Heart right ventricle (tissue), 16 donors: ENCODE measurements around the gene TYMS. TPM values are rescaled to one million over a fixed set of nuclear protein-coding genes. Genes with fewer than 3 reads are reported as not detected.

Experiments
- ATAC-seq, 8 donors: fragments of 200-7000 bp; cut with Tn5 transposase; one replicate each; pipeline ENCODE4 v1.9.1; 2020; ENCODE audit warnings: mild to moderate bottlenecking in 8 of 8, moderate library complexity in 8 of 8, moderate number of reproducible peaks in 1 of 8
- DNase-seq, 2 donors: peaks; one replicate each; pipeline ENCODE4 v3.0.0-alpha.2; 2020
- H3K27ac ChIP-seq, 10 donors: fragments of 200-600 bp; sonication (generic) in 2 of 10; one replicate each; pipeline versions ENCODE4 v1.5.0 to v1.8.0; 2020 to 2022; ENCODE audit warnings: mild to moderate bottlenecking in 3 of 10
- H3K27me3 ChIP-seq, 7 donors: fragments of 200-600 bp; one replicate each; pipeline ENCODE4 v1.8.0; 2021 to 2022; ENCODE audit warnings: mild to moderate bottlenecking in 2 of 7
- H3K36me3 ChIP-seq, 9 donors: fragments of 200-600 bp; sonication (generic) in 1 of 9; one replicate each; pipeline versions ENCODE4 v1.5.0 to v1.8.0; 2020 to 2022; ENCODE audit warnings: mild to moderate bottlenecking in 2 of 9
- H3K4me1 ChIP-seq, 9 donors: fragments of 200-600 bp; sonication (generic) in 1 of 9; one replicate each; pipeline versions ENCODE4 v1.5.0 to v1.8.0; 2020 to 2022; ENCODE audit warnings: mild to moderate bottlenecking in 4 of 9
- H3K4me3 ChIP-seq, 10 donors: fragments of 200-600 bp; sonication (generic) in 2 of 10; one replicate each; pipeline versions ENCODE4 v1.5.0 to v1.8.0; 2020 to 2022; ENCODE audit warnings: mild to moderate bottlenecking in 7 of 10, moderate library complexity in 2 of 10
- H3K9me3 ChIP-seq, 11 donors: fragments of 200-600 bp in 10 of 11; sonication (generic) in 2 of 11; one replicate each; pipeline versions ENCODE4 v1.5.0 to v1.8.0; 2013 to 2022; ENCODE audit warnings: mild to moderate bottlenecking in 2 of 11, control low read depth in 1 of 11, moderate library complexity in 1 of 11
- WGBS, 2 donors: extraction: QIAGEN DNeasy Blood & Tissue Kit; methylation state at CpG; one replicate each; pipeline ENCODE4 v1.1.7; 2013; ENCODE audit warnings: inconsistent platforms in 1 of 2; 5-methylcytosine and 5-hydroxymethylcytosine counted together
- intact Hi-C, 10 donors: fragments of 100-400 bp; cut with DNase I; formaldehyde crosslinking; loops; one replicate each; pipeline versions ENCODE4 v1.11.1 to v1.14.2; 2022
- polyA plus RNA-seq, 2 donors: library from polyadenylated mRNA; stranded (reverse); fragments of 200-250 nt; gene quantifications; one replicate each; pipeline ENCODE4 v1.2.3, GENCODE V29; 2013
- total RNA-seq, 10 donors: library from RNA; stranded (reverse); fragmentation: NEBNext Ultra II Directional in 3 of 10; extraction: Animal tissue kit (Norgen Biotek cat#: 25700) in 3 of 10; gene quantifications; one replicate each; pipeline versions ENCODE4 v1.2.1 to v1.2.4, GENCODE V29; 2021 to 2023
- TF ChIP-seq, protein P1 (sequence below), 9 donors: fragments of 200-600 bp; sonication (generic) in 2 of 9; IDR thresholded peaks; one replicate each; pipeline versions ENCODE4 v1.5.0 to v1.8.0; 2021 to 2022; ENCODE audit warnings: antibody characterized with exemption in 9 of 9, mild to moderate bottlenecking in 5 of 9, moderate library complexity in 1 of 9
- donor health status: Arrhythmogenic right ventricular cardiomyopathy.
- donor health status: ischemic (EF 13 %, LVEDD 7.1; RV severe dilation, severe dysfunction).
- donor health status: healthy with polysubstance abuse.
- donor health status: DM: no; HTN: yes; CAD: no.
- donor health status: DM: no; HTN: no; CAD: no.
- donor health status: ischemic (EF 25% LVEDD 6.9; RV normal size, moderate dysfunction).
- donor health status: ischemic (EF 25% LVEDD 5.7; RV mildly dilated, moderate dysfunction).
- donor health status: healthy.
- donor health status: DM: yes; HTN: yes; CAD: no.
- donor health status: Ischemic cardiomyopathy.
- donor health status: ischemic (EF 35%, LVEDD 5.7; RV mildly dilated, moderate dysfunction).
- donor health status: nonischemic (EF 11% LVEDD 7.7; RV severe dilation, severe dysfunction).
- donor health status: DM: yes; HTN: yes; CAD: no.
- donor health status: PGD.
- donor health status: ischemic (EF 29% LVEDD 5.4; RV normal size, mild dysfunction).
- donor health status: nonischemic (EF 23%, LVEDD 6.1; RV moderate dilation, normal function).

Gene TYMS
- total and polyA plus RNA-seq, 12 donors = 0.80 to 16.7 (median 1.8) TPM

DNA sequence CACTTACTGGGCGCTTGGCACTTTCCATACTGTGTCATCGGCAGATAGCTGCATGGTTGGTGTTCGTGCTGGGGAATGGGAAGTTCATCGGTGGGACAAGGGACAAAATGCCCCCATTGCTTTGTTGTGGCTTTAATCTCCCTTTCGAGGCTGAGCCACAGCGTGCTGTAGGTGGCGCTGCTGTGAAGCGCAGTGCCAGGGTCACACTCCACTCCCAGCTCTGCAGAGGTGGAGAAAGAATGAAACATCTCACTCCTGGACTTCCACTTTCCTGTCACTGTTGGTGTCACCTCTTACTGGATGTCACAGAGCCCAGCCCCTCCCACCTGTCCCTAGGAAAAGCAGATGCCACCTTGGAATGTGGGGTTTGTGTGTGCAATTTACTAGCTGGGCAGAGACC, 8.7 kb downstream of the TYMS start:
- Histone ChIP-seq H3K27ac (no peak overlapping the region), H3K9me3 (no peaks in the 10 kb centered on the region), H3K4me3 (no peak overlapping the region), H3K27me3 (no peaks in the 10 kb centered on the region), H3K4me1 (no peaks in the 10 kb centered on the region), H3K36me3 (peaks cover 0 to 32% (median 0%) of the 10 kb centered on the region in 9 donors)
- intact Hi-C loops = no loop called here
- TF ChIP-seq, protein P1, sequence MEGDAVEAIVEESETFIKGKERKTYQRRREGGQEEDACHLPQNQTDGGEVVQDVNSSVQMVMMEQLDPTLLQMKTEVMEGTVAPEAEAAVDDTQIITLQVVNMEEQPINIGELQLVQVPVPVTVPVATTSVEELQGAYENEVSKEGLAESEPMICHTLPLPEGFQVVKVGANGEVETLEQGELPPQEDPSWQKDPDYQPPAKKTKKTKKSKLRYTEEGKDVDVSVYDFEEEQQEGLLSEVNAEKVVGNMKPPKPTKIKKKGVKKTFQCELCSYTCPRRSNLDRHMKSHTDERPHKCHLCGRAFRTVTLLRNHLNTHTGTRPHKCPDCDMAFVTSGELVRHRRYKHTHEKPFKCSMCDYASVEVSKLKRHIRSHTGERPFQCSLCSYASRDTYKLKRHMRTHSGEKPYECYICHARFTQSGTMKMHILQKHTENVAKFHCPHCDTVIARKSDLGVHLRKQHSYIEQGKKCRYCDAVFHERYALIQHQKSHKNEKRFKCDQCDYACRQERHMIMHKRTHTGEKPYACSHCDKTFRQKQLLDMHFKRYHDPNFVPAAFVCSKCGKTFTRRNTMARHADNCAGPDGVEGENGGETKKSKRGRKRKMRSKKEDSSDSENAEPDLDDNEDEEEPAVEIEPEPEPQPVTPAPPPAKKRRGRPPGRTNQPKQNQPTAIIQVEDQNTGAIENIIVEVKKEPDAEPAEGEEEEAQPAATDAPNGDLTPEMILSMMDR (IDR thresholded peaks at IDR 0.05) = peak in 2 of 9 donors; percentile 7 to 11
- peak in 1 of 8 donors; percentile 39 for ATAC-seq
- WGBS, 2 donors = 88 to 92% methylated on average over 8 of the region's 8 CpGs
- DNase-seq = no peak

DNA sequence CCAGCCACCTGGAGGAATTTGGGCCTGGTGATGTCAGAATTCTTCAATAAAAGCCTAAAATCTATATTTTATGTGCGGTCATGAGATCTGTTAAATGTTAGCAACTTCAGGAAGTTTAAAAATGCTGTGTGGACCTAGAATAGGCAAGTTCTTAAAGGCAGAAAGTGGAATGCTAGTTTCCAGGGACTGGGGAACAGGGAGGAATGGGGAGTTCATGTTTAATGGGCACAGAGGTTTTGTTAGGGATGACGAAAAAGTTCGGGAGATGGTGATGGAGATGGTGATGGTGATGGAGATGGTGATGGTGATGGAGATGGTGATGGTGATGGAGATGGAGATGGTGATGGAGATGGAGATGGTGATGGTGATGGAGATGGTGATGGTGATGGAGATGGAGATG, 9.2 kb downstream of the TYMS start:
- Histone ChIP-seq H3K9me3 (no peaks in the 10 kb centered on the region), H3K36me3 (peaks cover 0 to 36% (median 0%) of the 10 kb centered on the region in 9 donors), H3K27me3 (no peaks in the 10 kb centered on the region), H3K4me1 (no peaks in the 10 kb centered on the region), H3K4me3 (no peak overlapping the region), H3K27ac (no peak overlapping the region)
- TF ChIP-seq, protein P1 (IDR thresholded peaks at IDR 0.05) = no peak
- ATAC-seq (no peak), DNase-seq (no peak)
- intact Hi-C loops = no loop called here
- 98% methylated on average over 3 of the region's 3 CpGs for WGBS, 2 donors

DNA sequence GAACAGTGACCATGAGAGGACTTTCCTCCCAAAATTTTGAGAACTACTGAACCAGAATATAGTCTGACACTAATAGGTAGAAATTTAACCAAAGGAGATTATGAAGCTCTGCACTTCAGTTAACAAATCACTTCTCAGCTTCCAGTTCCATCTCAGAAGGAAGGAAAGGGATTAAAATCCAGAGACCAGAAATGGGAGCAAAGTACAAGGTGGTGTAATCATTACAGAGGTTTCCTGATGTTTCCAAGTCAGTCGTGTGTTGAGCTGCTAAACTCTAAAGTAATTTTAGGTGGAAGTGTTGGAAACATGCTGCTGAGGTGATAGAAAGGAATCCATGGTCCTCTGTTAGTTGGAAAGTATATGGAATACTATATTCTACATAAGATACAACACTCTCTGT, 10.8 kb downstream of the TYMS start:
- WGBS, 2 donors = 63 to 66% methylated on average over 1 of the region's 1 CpG
- TF ChIP-seq, protein P1 (IDR thresholded peaks at IDR 0.05) = no peak
- ATAC-seq = no peak

DNA sequence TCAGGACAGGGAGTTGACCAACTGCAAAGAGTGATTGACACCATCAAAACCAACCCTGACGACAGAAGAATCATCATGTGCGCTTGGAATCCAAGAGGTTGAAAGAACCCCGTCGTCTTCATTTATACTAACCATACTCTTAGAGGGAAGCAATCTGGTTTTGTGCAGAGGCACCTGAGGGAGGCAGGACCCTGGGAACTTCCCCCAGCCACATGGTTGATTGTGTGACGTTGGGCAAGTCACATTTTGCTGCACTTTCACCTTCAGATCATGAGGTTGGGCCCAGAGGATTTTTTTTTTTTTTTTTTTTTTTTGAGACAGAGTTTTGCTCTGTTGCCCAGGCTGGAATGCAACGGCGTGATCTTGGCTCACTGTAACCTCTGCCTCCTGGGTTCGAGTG, 11.6 kb downstream of the TYMS start:
- intact Hi-C loops = no loop called here
- no peaks in the 10 kb centered on the region for H3K27me3 ChIP-seq
- ATAC-seq (no peak), DNase-seq (no peak)
- TF ChIP-seq, protein P1 (IDR thresholded peaks at IDR 0.05) = no peak
- WGBS, 2 donors = 91 to 96% methylated on average over 8 of the region's 8 CpGs
- no peaks in the 10 kb centered on the region for H3K9me3 ChIP-seq
- peaks cover 0 to 61% (median 10%) of the 10 kb centered on the region in 9 donors for H3K36me3 ChIP-seq
- H3K4me1 ChIP-seq = peaks cover 0 to 7% (median 0%) of the 10 kb centered on the region in 9 donors
- no peak overlapping the region for H3K4me3 ChIP-seq
- H3K27ac ChIP-seq = no peak overlapping the region

More for the DNA sequence above, 10.8 kb downstream of the TYMS start:
- H3K4me1 ChIP-seq = no peaks in the 10 kb centered on the region
- no peaks in the 10 kb centered on the region for H3K27me3 ChIP-seq
- no peak overlapping the region for H3K4me3 ChIP-seq
- no peak overlapping the region for H3K27ac ChIP-seq
- no peaks in the 10 kb centered on the region for H3K9me3 ChIP-seq
- no peak for DNase-seq
- H3K36me3 ChIP-seq = peaks cover 0 to 52% (median 10%) of the 10 kb centered on the region in 9 donors
- intact Hi-C loops = no loop called here
